OCI-LY3 (cell line): Measurements from ENCODE around the gene ATP10A.

Experiments
- CTCF ChIP-seq: fragments of 200-600, 300-600 bp; sonication (generic); IDR thresholded peaks from 2 replicates; pipeline ENCODE4 v1.5.1; 2014; ENCODE audit warnings: antibody characterized with exemption, low read length, low read depth
- EZH2phosphoT487 ChIP-seq: fragments of 200-600 bp; shearing (Covaris generic); IDR thresholded peaks from 2 replicates; pipeline ENCODE4 v1.6.1; 2018; ENCODE audit warnings: antibody characterized with exemption, mixed run types, low read depth

- no peak for TF ChIP-seq CTCF
- TF ChIP-seq EZH2phosphoT487: no peak
These were observed 67.4 kb downstream of the ATP10A start for GRCh38 chr15:25795712-25796111.
